Measurements from ENCODE around the gene CTRB1. TPM values are rescaled to one million over a fixed set of nuclear protein-coding genes. Genes with fewer than 3 reads are reported as not detected.
A peak's percentile ranks its signal among the peaks of the same experiment; 100 is the strongest.

The CTRB1 gene
- total and polyA plus RNA-seq, 2 donors (not counting 3 experiments of a cell fraction or from before 2014, with no cell fraction given): not detected

- no TSS peak for BruUV-seq (replicated peaks)
- POLR2A ChIA-PET: no interaction called here
These were observed 14.8 kb downstream of the CTRB1 start for GRCh38 chr16:75233611-75233938.

GRCh38 chr16:75234856-75235696, 16.3 kb downstream of the CTRB1 start:
- dilution Hi-C loops (cut with MboI; ENCODE audit: extremely low pct_ligation_motif_present, low sequenced_read_pairs): no loop called here
- H4K20me1 ChIP-seq (replicated peaks; ENCODE audit: control insufficient read depth, extremely low read depth, insufficient read depth, low read length): peaks cover 2% of the 10 kb centered on the region
- intact Hi-C loops (cut with micrococcal nuclease): loop anchor here (1.0 to 2.0 kb wide), 4 partner anchors 10 to 167 kb away; partner anchors contain the start of gene BCAR1
- POLR2A ChIA-PET: no interaction called here
- BruUV-seq (replicated peaks): TSS peak; percentile 25
- no peak overlapping the region for H3K27ac ChIP-seq (ENCODE audit: insufficient read depth, low read depth, low read length)
- no peaks in the 10 kb centered on the region for H3K27me3 ChIP-seq (ENCODE audit: control insufficient read depth in 2 of 2, insufficient read depth in 2 of 2, low read length in 2 of 2)
- no peak overlapping the region for H3K4me2 ChIP-seq (ENCODE audit: insufficient read depth, low read length)
- no peaks in the 10 kb centered on the region for H3K9me3 ChIP-seq (replicated peaks; ENCODE audit: control insufficient read depth, insufficient read depth, low read length)
- H3K4me3 ChIP-seq (replicated peaks in 1 of 3; ENCODE audit: insufficient read depth in 1 of 3, low read depth in 1 of 3, low read length in 3 of 3): no peak overlapping the region
- FAIRE-seq (no peak), DNase-seq (ENCODE audit: low read depth, low spot score) (no peak)
- CTCF ChIA-PET: interaction anchor here (1.5 to 6.5 kb wide), 12 partner anchors 10 to 168 kb away, joined by 5 to 120 read pairs (median 12); partner anchors contain the start of gene BCAR1
- no peak overlapping the region for H2AFZ ChIP-seq (ENCODE audit: low read depth, low read length)
- no peaks in the 10 kb centered on the region for H3K9me1 ChIP-seq (replicated peaks; ENCODE audit: control insufficient read depth, extremely low read depth, insufficient read depth, low read length)
- peaks cover 6% of the 10 kb centered on the region for H3K4me1 ChIP-seq (ENCODE audit: control insufficient read depth, extremely low read depth, insufficient read depth, low read length)
- TF ChIP-seq MAX (IDR thresholded peaks at IDR 0.05; ENCODE audit: insufficient read depth, insufficient read length): no peak
- TF ChIP-seq POLR2A (IDR thresholded peaks at IDR 0.05; ENCODE audit: low read depth, low read length): no peak
- TF ChIP-seq EZH2 (IDR thresholded peaks at IDR 0.05; ENCODE audit: borderline replicate concordance, low read depth, low read length, severe bottlenecking): no peak
- peak; percentile 36 for TF ChIP-seq POLR2AphosphoS5 (IDR thresholded peaks at IDR 0.05; ENCODE audit: insufficient read depth, low read depth, low read length)
- no peak for TF ChIP-seq GATA2 (IDR thresholded peaks at IDR 0.05; ENCODE audit: insufficient read depth, insufficient read length, low read depth, low read length)
- H3K79me2 ChIP-seq (ENCODE audit: control insufficient read depth, insufficient read depth, low read length): peaks cover 71% of the 10 kb centered on the region
- no peak overlapping the region for H3K9ac ChIP-seq (replicated peaks; ENCODE audit: extremely low read depth, insufficient read depth, low read length)
- H3K36me3 ChIP-seq (ENCODE audit: control insufficient read depth in 2 of 2, extremely low read depth in 1 of 2, insufficient read depth in 2 of 2, low read length in 2 of 2): peaks cover 42 to 68% of the 10 kb centered on the region in 2 experiments

More at GRCh38 chr16:75233611-75233938, 14.8 kb downstream of the CTRB1 start:
- Histone ChIP-seq H3K4me3 (replicated peaks in 1 of 3; ENCODE audit: insufficient read depth in 1 of 3, low read depth in 1 of 3, low read length in 3 of 3) (no peak overlapping the region), H3K27me3 (ENCODE audit: control insufficient read depth in 2 of 2, insufficient read depth in 2 of 2, low read length in 2 of 2) (no peaks in the 10 kb centered on the region), H2AFZ (ENCODE audit: low read depth, low read length) (no peak overlapping the region), H3K9ac (replicated peaks; ENCODE audit: extremely low read depth, insufficient read depth, low read length) (no peak overlapping the region), H3K4me1 (ENCODE audit: control insufficient read depth, extremely low read depth, insufficient read depth, low read length) (no peaks in the 10 kb centered on the region), H3K4me2 (ENCODE audit: insufficient read depth, low read length) (no peak overlapping the region), H3K27ac (ENCODE audit: insufficient read depth, low read depth, low read length) (no peak overlapping the region), H3K36me3 (ENCODE audit: control insufficient read depth in 2 of 2, extremely low read depth in 1 of 2, insufficient read depth in 2 of 2, low read length in 2 of 2) (peaks cover 45 to 69% of the 10 kb centered on the region in 2 experiments), H3K79me2 (ENCODE audit: control insufficient read depth, insufficient read depth, low read length) (peaks cover 56% of the 10 kb centered on the region), H3K9me1 (replicated peaks; ENCODE audit: control insufficient read depth, extremely low read depth, insufficient read depth, low read length) (no peaks in the 10 kb centered on the region), H4K20me1 (replicated peaks; ENCODE audit: control insufficient read depth, extremely low read depth, insufficient read depth, low read length) (peaks cover 2% of the 10 kb centered on the region), H3K9me3 (replicated peaks; ENCODE audit: control insufficient read depth, insufficient read depth, low read length) (no peaks in the 10 kb centered on the region)
- no peak for TF ChIP-seq MAX (IDR thresholded peaks at IDR 0.05; ENCODE audit: insufficient read depth, insufficient read length)
- TF ChIP-seq EZH2 (IDR thresholded peaks at IDR 0.05; ENCODE audit: borderline replicate concordance, low read depth, low read length, severe bottlenecking): no peak
- TF ChIP-seq JUN (IDR thresholded peaks at IDR 0.05; ENCODE audit: borderline replicate concordance, insufficient read depth, insufficient read length, low read depth): no peak
- FAIRE-seq (no peak), DNase-seq (ENCODE audit: low read depth, low spot score) (no peak)
- intact Hi-C loops (cut with micrococcal nuclease) (no loop called here), dilution Hi-C loops (cut with MboI; ENCODE audit: extremely low pct_ligation_motif_present, low sequenced_read_pairs) (no loop called here)
- CTCF ChIA-PET: interaction anchor here (0.7 to 6.5 kb wide), 27 partner anchors 10 to 200 kb away, joined by 3 to 120 read pairs (median 7); partner anchors contain the start of genes BCAR1 and CFDP1

All from endothelial cell of umbilical vein (primary cell).